HG02588 (cell line): ENCODE measurements around the gene AGAP1.

Experiments used
- ATAC-seq: cut with Tn5 transposase; IDR thresholded peaks from one replicate; pipeline ENCODE4 v1.9.1; 2021; ENCODE audit warnings: mild to moderate bottlenecking, moderate library complexity; ENCODE audit not compliant: unreplicated experiment

Gene AGAP1

DNA sequence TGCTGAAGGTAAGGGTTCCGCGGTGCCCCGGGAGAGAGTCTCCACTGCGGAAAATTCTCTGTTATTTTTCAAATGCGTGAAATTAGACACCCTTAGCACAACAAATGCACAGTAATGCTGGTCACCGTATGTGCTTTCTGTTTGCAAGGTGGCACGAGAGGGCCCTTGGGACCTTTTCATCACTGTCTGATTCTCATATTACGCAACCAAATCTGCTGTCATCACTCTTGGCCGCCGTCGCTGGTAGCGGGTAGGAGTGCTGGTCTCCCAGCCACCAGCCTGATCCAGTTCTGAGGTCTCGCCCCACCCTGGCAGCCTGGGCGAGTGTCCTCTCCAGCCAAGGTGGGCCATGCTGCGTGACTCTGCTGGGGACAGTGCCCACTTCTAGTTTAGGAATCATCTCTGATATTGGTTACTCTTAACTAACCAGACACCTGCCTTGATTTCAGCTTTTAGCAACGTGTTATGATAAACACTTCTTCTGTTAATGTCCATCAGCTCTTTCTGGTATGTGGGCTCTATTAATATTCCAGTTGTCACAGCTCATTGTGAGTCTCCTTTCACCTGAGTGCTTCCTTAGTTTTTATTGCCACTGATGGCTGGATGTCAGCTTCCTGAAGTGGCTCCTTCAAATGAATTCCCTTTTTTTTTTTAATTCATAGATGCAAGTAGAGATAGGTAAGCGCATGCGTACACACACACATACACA lies 474.9 kb downstream of the AGAP1 start:
- no peak for ATAC-seq

DNA sequence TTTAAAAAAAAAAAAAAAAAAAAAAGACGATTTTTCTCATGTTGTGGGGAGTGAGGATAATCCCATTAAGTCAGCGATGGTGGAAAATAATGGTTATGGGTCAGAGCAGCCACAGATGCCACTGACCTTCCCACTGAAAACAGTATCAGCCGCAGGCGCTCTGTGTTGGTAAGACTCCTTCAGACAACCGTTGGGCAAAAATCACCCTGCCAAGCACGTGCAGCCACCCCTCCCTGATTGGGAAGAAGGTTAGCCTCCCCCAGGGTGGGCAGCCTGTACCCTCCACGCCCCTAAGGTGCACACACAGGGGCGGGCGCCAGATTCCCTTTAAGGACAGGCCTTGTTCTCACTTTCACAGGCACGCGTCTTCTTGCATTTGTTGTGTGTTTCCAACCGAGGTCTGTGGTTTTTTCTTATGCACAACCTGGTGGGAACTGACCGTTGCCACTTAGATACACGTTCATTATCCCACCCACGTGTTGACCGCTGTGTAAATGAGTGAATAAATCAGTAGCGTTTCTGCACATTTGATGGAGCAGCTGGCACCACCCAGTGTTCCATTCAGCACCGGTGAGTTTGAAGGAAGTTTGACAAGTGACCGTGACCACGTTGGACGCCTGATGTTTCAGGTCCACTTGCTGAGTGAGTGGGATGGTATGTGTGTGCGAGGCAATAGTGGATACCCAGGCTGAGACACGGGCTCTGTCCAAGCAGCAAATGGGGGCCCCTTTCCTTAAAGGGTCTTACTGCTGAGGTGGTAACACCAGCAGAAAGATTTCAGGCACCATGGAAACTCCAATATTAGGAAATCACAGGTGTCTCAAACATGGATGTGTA lies 476.6 kb downstream of the AGAP1 start:
- ATAC-seq: no peak

DNA sequence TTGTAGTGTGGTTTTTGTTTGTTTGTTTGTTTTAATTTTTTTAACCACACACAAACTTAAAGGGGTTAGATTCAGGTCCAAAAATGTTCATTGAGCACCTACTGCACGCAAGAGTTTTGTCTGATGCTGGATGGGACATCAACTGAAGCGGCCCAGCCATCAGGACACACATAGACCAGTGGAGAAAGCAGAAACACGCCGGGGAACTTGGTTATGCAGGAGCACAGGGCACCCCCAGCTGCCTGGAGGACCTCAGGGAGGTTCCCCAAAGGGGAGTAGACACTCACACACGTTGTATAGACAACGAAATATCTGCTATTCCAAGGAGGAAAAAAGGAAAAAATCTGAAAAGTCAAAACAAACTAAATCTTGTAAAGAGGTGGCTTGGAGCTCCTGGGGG lies 482.7 kb downstream of the AGAP1 start:
- no peak for ATAC-seq

DNA sequence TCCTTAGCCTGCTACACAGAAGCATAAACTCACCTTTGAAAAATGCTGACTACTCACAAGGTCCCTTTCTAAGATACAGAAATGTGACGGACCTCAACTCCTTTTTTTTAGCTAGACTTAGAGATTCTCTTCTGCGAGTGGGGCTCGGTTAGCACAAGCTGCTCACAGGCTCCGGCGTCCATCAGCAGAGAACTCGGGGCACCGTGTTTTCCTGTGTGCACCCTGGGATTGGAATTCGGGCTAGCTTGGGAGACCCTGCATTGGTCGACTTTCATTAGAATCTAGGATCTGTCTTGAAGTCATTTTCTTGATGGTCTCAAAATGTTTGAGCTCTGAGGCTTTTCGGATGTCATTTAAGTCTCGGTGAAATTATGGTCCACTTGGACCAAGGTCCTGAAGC lies 483.1 kb downstream of the AGAP1 start:
- ATAC-seq: no peak

DNA sequence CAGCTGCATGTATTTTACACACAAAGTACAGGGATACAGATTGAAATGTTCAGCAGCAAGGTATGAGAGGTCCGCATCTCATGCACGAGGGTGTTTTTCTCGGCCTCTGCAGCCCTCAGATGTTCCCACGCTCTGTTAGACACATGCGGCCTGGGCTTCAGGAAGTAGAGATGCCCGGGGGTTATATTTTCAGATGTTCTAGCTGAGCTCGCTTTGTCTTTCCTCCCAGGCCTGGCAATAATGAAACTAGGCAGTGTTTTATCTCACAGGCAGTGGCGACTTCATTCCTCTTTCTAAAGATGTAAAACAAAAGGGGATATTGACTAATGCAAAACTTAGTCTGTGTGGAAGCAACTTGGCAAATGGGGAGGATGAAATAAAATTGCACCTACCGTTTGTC lies 483.6 kb downstream of the AGAP1 start:
- ATAC-seq: no peak

DNA sequence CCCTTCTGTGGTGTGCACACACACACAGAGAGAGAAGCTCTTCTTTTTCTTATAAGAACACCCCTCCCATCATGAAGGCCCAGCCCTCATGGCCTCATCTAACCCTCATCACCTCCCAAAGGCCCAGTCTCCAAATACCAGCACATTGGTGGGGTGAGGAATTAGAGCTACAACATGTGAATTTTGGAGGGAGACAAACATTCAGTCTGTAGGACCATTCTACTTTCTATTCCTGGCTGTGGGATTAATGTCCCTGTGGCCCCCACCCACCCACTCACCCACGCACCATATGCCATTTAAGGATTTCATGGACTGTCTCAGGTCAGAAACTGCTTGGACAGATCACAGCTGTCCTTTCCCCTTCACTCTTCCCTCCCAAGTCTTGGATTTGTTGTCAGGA lies 484.2 kb downstream of the AGAP1 start:
- no peak for ATAC-seq

DNA sequence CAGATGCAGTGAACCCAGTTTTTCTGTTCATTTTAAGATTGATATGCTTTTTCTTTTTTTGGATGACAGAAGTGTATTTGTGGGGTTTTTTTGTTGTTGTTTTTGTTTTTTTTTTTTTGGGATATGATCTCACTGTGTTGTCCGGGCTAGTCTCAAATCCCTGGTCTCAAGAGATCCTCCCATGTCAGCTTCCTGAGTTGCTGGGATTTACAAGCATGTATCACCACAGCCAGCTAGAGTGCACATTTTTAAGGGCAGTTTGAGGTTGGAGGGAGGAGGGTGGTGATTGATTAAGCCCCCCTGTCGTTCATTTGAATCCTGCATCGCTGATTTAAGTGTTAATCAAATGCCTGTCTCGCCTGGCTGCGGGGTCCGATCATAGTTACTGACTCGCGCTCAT lies 485.2 kb downstream of the AGAP1 start:
- no peak for ATAC-seq

DNA sequence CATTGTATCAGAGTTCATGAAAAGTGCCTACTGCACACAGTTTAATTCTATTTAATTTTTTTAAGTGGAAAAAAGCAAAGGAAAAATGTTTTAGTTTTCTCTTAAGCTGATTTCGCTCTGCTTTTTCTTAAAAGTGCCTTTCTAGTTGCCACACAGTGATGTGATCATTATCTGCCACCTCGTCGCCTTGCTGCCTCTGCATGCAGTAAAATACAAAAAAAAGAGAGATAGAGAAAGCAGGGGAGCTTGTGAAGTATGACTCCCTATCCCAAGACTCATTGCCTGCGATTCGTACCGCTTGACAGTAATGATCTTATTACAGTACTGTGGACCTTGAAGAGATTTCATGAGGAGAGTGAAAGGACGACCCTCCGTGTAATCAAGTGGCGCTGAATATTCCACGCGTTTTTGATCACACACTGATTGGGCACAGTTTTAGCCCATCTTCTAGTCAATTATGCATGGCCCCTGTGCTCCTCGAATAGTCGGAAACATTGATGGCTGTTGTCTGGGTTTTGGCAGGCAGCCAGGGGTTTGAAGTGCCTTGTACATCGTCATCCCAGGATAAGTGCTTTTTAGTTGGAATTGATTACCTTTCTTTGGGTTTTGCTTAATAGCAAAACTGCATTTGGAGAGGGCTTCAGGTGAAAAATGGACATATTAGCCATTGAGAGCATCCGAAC lies 486.1 kb downstream of the AGAP1 start:
- no peak for ATAC-seq

DNA sequence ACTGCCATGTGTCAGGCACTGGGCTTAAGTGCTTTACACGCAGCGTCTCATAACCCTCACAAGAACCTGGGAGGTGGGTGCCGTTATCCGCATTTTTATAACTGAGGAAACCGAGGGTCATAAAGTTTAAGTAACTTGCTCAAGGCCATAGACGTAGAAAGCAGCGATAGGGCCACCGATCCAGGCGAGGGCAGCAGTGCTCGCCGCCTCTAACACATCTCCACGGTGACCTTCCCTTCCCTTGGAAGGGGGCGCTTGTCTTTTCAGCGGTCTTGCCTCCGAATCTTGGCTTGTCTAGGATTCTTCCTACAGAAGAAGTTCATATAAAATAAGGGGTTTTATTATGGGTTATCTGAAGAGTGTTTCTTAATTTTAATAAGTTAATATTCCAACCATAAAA lies 487.8 kb downstream of the AGAP1 start:
- no peak for ATAC-seq

DNA sequence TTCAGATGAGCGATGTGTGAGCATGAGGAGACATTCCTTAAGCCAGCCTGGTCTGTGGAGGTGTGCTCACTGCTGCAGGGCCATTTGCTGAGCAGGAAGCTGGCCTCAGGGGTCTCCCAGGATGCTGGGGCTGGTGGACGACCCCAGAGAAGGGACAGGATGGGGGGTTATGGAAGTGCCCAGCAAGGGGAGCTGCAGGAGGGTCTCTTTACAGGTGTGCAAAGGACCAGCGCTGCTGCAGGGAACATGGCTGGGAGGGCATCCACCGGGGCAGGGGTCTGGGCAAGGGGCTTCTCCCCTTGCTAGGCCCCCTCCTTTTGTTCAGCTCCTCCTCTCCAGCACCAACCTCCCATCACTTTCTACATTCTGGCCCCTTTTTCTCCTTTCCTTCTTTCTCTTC lies 489.2 kb downstream of the AGAP1 start:
- ATAC-seq: no peak

DNA sequence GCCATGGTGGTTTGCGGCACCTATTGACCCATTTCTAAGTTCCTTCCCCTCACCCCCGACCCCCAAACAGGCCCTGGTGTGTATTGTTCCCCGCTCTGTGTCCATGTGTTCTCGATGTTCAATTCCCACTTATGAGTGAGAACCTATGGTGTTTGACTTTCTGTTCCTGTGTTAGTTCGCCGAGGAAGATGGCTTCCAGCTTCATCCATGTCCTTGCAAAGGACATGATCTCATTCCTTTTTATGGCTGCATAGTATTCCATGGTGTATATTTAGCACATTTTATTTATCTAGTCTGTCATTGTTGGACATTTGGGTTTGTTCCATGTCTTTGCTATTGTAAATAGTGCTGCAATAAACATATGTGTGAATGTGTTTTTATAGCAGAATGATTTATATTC lies 490.7 kb downstream of the AGAP1 start:
- ATAC-seq: no peak

DNA sequence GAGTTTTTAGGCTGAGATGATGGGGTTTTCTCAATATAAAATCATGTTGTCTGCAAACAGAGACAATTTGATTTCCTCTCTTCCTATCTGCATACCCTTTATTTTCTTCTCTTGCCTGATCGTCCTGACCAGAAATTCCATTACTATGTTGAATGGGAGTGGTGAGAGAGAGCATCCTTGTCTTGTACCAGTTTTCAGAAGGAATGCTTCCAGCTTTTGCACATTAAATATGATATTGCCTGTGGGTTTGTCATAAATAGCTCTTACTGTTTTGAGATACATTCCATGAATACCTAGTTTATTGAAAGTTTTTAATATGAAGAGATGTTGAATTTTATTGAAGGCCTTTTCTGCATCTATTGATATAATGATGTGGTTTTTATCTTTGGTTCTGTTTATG lies 492.5 kb downstream of the AGAP1 start:
- no peak for ATAC-seq

DNA sequence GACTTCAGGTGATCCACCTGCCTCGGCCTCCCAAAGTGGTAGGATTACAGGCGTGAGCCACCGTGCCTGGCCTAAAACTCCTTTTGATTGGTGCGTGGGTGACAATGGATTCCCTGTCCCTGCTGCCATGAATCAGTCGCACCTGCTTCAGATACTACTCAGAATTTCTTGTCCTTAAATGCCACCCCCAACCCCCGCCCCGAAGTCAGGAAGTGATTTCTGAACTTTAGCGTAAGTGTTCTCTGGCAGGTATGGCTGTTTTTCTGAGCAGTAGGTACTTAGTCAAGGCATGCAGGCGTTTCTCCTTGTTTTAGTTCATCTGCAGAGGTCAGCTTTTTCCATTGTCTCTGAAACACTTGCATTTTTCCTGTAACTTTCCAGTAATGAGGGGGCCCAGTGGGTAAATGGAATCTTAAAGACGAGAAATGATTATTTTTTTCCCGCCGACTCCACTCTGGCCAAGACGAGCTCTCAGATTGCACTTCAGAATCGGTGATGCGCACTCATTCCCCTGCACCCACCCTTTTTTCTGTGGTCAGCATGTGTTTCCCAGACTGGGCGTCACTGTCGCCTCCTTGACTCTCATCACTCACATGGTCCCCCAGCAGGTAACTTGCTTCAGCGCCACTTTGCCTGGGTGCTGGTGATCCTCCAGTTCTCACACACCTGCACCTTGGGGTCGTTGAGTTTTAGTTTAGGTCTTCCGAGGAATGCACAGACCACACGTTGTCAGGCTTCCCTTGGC lies 494.6 kb downstream of the AGAP1 start:
- ATAC-seq: no peak

DNA sequence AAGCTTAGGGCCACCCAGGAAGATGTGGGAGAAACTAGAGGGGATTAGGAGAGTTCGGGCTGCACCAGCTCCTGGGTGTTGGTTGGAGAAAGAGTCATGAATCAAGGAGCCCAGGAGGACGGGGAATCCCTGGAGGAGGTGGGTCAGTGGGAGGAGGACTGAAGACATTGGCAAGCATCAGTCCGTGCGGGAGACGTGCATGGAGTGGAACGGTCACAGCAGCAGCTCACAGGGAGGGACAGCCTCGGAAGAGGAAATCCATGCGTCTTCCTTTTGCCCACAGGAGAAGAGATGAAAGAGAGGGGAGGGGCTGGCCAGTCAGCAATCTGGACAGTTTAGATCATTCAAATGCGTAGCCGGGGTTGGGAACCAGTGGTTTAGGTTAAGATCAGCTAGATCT lies 495.7 kb downstream of the AGAP1 start:
- ATAC-seq: no peak

DNA sequence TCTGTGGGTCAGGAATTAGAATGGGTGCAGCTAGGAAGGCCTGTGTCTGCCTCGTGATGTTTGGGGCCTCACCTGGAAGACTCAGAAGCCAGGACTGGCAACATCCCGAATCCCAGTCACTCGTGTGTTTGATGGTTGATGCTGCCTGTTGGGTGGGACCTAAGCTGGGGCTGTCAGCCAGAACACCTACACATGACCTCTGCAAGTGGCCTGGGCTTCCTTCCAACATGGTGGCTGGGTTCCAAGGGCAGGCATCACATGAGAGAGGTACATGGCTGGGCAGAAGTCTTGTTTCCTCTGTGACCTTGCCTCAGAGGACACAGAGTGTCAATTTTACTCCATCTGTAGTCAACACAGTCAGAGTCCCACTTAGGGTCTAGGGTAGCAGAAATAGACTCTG lies 496.5 kb downstream of the AGAP1 start:
- no peak for ATAC-seq

DNA sequence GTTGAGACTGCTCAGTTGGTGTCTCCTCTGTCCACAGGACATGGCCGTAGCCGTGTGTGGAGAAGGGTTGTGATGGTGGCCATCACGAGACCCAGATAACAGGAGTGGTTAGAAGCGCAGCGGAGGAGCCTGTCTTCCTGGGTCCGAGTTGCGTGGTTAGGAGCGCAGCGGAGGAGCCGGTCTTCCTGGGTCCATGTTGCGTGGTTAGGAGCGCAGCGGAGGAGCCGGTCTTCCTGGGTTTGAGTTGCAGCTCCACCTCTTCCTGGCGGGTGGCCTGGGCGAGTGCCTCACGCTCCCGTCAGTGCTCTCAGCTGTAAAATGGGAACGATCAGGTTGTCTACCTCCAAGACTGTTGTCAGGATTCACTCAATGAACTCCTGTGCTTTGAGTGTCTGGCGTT lies 498.2 kb downstream of the AGAP1 start:
- no peak for ATAC-seq

DNA sequence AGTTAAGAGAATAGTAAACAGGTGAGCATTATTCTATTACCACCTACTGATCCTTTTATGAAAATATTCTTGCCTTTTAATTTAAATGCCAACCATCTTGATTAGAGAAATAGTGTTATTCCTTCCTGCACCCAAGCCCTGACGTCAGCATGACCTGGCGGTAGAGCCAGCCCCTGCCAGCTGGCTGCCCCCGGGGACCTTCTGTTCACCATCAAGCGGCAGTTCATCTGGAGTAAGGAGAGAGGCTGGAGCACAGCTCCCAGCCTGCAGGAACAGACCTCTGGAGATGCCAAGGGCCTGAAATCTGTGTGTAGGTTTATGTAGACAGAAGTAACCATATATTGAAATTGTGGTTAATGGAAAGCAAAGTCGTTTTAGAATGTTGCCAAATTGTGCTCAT lies 502.6 kb downstream of the AGAP1 start:
- ATAC-seq: no peak

DNA sequence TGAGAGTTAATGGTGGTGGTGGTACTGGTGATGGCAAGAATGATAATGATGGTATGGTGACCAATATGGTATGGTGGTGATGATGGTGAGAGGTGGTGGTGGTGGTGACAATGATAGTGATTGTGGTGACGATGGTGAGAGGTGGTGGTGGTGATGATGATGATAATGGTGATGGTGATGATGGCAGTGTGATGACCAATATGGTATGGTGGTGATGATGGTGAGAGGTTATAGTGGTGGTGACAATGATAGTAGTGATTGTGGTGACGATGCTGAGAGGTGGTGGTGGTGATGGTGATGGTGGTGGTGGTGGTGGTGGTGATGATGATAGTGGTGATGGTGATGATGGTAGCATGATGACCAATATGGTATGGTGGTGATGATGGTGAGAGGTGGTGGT lies 505.2 kb downstream of the AGAP1 start:
- ATAC-seq: no peak

DNA sequence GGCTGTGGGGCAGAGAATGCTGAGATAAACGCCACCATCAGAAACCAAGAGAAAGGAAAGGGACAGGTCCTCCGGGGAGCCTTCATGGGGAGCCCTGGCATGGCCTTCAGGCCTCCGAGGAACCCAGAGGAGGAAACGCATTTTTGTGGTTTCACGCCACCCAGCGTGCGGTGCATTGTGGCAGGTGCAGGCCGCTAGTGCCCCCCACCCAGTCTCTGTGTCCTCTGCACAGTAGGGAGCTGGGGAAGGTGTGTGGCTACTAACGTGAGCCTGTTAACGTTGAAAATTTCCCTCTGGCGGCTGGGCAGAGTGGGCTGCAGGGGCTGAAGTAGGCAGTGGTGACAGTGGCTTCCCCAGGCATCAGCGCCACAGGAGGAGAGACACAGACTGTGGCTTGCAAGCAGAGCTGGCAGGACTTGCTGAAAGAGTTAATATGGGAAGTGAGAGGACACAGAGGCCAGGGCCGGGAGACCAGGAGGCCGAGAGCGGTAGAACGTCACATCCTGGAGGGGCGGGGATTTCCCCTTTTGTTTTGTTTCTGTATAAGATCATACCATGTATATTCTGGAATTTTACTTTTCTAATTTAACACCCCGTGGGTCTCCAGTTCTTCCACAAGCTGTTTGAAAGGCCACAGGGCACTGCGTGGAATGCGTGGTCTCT lies 507.5 kb downstream of the AGAP1 start:
- ATAC-seq: no peak

DNA sequence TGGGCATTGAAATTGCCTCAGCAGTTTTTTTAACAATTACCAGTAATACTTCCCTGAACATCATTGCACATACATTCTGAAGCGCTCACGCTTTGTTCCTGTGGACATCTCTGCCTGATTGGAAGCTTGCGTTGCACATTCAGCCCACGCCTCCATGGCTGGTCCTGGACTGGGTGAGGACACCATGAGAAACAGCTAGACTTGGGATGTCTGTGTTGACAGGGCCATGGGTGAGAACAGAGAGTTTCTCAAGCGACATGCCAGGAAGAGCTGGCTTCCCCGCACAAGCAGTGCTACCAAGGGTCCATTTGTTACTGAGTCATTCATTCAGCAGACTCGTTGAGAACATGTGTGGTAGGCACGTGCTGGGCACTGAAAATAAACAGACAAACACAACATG lies 508.0 kb downstream of the AGAP1 start:
- ATAC-seq: no peak

DNA sequence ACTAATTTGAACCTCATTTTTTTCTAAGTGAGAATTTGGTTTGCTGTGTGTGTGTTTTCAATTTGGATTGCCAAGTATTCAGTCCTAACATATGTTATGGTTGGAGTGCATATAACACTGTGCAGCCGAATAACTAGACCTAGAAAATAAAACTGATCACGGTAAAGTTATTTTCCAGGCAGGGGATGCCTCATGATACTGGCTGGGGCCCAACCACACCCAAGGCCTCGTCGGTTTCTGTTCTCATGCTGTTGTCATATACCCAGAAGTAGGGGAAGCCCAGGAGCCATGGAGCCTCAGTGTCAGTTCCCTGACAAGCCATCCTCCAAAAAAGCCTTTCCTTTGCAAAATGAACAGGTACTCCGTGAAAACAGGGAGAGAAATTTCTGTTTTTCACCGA lies 514.2 kb downstream of the AGAP1 start:
- ATAC-seq: no peak
